Lower lobe of right lung (tissue), 1 donor: ENCODE data around the gene TSPYL1. TPM values are rescaled to one million over a fixed set of nuclear protein-coding genes. Genes with fewer than 3 reads are reported as not detected.

Experiments
- total RNA-seq: library from RNA; stranded (reverse); fragmentation: NEBNext Ultra II Directional; extraction: Animal tissue kit (Norgen Biotek cat#: 25700); gene quantifications from one replicate; pipeline ENCODE4 v1.2.1, GENCODE V29; 2021
- donor health status: DM: no; HTN: yes; CAD: no; lungs with severe emphysema.

TSPYL1 gene
- total RNA-seq, 1 donor from 2014 or later: 72.7 TPM

Other genes starting within 250 kb of the TSPYL1 start
- gene FRK, start 219.0 kb downstream of the TSPYL1 start, total RNA-seq: 7.4 TPM
- 46.0 TPM for gene NT5DC1, start 179.1 kb downstream of the TSPYL1 start, total RNA-seq
- 0.24 TPM for gene COL10A1, start 153.8 kb downstream of the TSPYL1 start, total RNA-seq
- gene TSPYL4, start 25.9 kb downstream of the TSPYL1 start, total RNA-seq: 12.8 TPM
- gene DSE, start 91.0 kb upstream of the TSPYL1 start, total RNA-seq: 59.7 TPM
- gene CALHM6, start 181.4 kb upstream of the TSPYL1 start, total RNA-seq: 9.1 TPM
- gene CALHM5, start 231.7 kb upstream of the TSPYL1 start, total RNA-seq: 1.9 TPM